ENCODE results near the gene GNA14.
"Not testable (repeated sequence)": the region's sequence is repeated elsewhere in the genome, so short reads cannot be mapped to it uniquely, and the experiment has no call there.

Gene GNA14

DNA sequence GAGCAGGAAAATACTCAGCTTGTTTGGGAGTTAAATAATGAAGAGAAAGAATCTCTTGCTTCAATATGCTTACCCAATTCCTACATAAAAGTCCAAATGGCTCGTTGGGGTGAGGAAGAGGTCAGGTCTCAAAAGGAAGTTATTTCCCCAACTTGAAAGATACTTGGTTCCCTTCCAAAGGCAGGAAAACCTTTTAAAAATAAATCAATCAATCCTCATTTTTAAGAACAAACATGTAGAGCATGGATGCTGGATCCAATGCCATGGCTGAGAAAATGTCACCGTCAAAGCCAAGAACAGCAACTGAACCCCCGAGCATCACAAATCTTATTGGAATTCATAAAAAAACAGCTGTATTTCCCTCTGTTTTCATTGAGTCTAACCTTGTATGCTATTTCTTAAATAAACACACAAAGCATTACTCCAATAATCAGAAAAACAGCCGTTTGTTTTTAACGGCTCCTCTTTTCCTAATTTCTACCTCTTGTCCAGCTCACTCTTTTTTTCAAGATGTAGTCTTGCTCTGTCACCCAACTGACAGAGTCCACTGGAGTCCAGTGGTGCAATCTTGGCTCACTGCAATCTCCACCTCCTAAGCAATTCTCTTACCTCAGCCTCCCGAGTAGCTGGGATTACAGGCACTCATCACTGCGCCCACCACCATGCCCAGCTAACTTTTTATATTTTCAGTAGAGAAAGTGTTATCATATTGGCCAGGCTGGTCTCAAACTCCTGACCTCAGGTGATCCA lies 140.7 kb downstream of the GNA14 start:
- Histone ChIP-seq H3K27ac (ENCODE audit: low read length) (no peak overlapping the region), H3K4me1 (ENCODE audit: control insufficient read depth in 1 of 2, insufficient read depth in 2 of 2, low read length in 2 of 2) (peaks cover 0 to 4% of the 10 kb centered on the region in 2 donors), H3K4me3 (ENCODE audit: low read depth in 1 of 2, low read length in 2 of 2) (no peak overlapping the region), H3K27me3 (ENCODE audit: low read depth, low read length) (no peaks in the 10 kb centered on the region), H3K36me3 (ENCODE audit: control insufficient read depth in 1 of 2, insufficient read depth in 2 of 2, low read length in 2 of 2) (no peaks in the 10 kb centered on the region), H3K9me3 (ENCODE audit: control insufficient read depth in 1 of 2, low read length in 2 of 2) (no peaks in the 10 kb centered on the region)

GRCh38 chr9:77505232-77505631 lies 142.9 kb downstream of the GNA14 start:
- Histone ChIP-seq H3K36me3 (ENCODE audit: control insufficient read depth in 1 of 2, insufficient read depth in 2 of 2, low read length in 2 of 2) (no peaks in the 10 kb centered on the region), H3K4me1 (ENCODE audit: control insufficient read depth in 1 of 2, insufficient read depth in 2 of 2, low read length in 2 of 2) (peaks cover 0 to 4% of the 10 kb centered on the region in 2 donors), H3K9me3 (ENCODE audit: control insufficient read depth in 1 of 2, low read length in 2 of 2) (no peaks in the 10 kb centered on the region), H3K27me3 (ENCODE audit: low read depth, low read length) (no peaks in the 10 kb centered on the region), H3K27ac (ENCODE audit: low read length) (no peak overlapping the region), H3K4me3 (ENCODE audit: low read depth in 1 of 2, low read length in 2 of 2) (no peak overlapping the region)

DNA sequence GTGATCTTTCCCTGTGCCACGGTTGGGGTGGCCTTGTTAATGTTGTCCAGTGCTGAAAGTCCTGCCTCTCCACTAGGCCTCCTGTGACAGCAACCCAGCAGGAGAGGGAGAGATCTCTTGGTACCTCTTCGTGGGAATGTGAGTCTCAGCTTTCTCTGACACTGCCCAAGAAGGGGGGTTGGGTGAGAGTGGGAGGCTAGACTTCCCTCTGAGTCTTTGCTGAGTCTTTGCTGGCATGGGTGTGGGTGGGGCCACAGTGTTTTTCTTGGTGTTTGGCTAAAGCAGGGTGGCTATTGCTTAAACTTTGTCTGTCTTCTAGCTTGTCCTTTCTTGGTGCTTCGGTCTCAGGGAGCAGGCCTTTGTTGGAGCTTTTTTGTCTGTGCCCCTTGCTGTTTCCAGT lies 145.6 kb downstream of the GNA14 start:
- Histone ChIP-seq H3K4me1 (ENCODE audit: control insufficient read depth in 1 of 2, insufficient read depth in 2 of 2, low read length in 2 of 2) (peaks cover 0 to 4% of the 10 kb centered on the region in 2 donors), H3K27me3 (ENCODE audit: low read depth, low read length) (no peaks in the 10 kb centered on the region), H3K4me3 (ENCODE audit: low read depth in 1 of 2, low read length in 2 of 2) (no peak overlapping the region), H3K27ac (ENCODE audit: low read length) (no peak overlapping the region), H3K36me3 (ENCODE audit: control insufficient read depth in 1 of 2, insufficient read depth in 2 of 2, low read length in 2 of 2) (no peaks in the 10 kb centered on the region), H3K9me3 (ENCODE audit: control insufficient read depth in 1 of 2, low read length in 2 of 2) (no peaks in the 10 kb centered on the region)

DNA sequence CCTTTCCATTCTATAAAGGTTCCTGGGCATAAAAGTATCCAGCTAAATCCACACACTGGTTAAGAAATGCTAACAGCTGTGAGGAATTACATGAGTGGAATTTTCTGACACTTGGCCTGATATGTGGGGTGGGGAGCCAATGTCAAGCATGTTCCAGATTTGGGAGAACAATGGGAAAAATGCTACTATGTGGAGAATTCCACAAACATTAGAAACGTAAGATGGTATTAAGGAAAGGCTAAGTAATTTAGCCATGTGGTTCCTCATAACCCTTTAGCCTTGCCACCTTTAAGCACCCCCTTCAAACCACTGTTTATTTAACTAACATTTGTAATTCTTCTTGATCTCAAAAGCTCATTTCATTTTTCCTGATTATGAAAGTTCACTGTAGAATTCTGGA lies 149.2 kb downstream of the GNA14 start:
- Histone ChIP-seq H3K4me1 (ENCODE audit: control insufficient read depth in 1 of 2, insufficient read depth in 2 of 2, low read length in 2 of 2) (peaks cover 0 to 6% of the 10 kb centered on the region in 2 donors), H3K27ac (ENCODE audit: low read length) (no peak overlapping the region), H3K27me3 (ENCODE audit: low read depth, low read length) (no peaks in the 10 kb centered on the region), H3K36me3 (ENCODE audit: control insufficient read depth in 1 of 2, insufficient read depth in 2 of 2, low read length in 2 of 2) (no peaks in the 10 kb centered on the region), H3K4me3 (ENCODE audit: low read depth in 1 of 2, low read length in 2 of 2) (no peak overlapping the region), H3K9me3 (ENCODE audit: control insufficient read depth in 1 of 2, low read length in 2 of 2) (no peaks in the 10 kb centered on the region)

GRCh38 chr9:77497322-77498198 lies 150.6 kb downstream of the GNA14 start:
- Histone ChIP-seq H3K4me1 (ENCODE audit: control insufficient read depth in 1 of 2, insufficient read depth in 2 of 2, low read length in 2 of 2) (peaks cover 0 to 6% of the 10 kb centered on the region in 2 donors), H3K27me3 (ENCODE audit: low read depth, low read length) (no peaks in the 10 kb centered on the region), H3K4me3 (ENCODE audit: low read depth in 1 of 2, low read length in 2 of 2) (no peak overlapping the region), H3K27ac (ENCODE audit: low read length) (no peak overlapping the region), H3K36me3 (ENCODE audit: control insufficient read depth in 1 of 2, insufficient read depth in 2 of 2, low read length in 2 of 2) (no peaks in the 10 kb centered on the region), H3K9me3 (ENCODE audit: control insufficient read depth in 1 of 2, low read length in 2 of 2) (no peaks in the 10 kb centered on the region)

- peaks cover 0 to 6% of the 10 kb centered on the region in 2 donors for H3K4me1 ChIP-seq (ENCODE audit: control insufficient read depth in 1 of 2, insufficient read depth in 2 of 2, low read length in 2 of 2)
- H3K9me3 ChIP-seq (ENCODE audit: control insufficient read depth in 1 of 2, low read length in 2 of 2): peaks cover 0 to 7% of the 10 kb centered on the region in 2 donors
- peak overlapping the region; percentile 30 for H3K27ac ChIP-seq (ENCODE audit: low read length)
- H3K36me3 ChIP-seq (ENCODE audit: control insufficient read depth in 1 of 2, insufficient read depth in 2 of 2, low read length in 2 of 2): no peaks in the 10 kb centered on the region
- no peak overlapping the region for H3K4me3 ChIP-seq (ENCODE audit: low read depth in 1 of 2, low read length in 2 of 2)
- H3K27me3 ChIP-seq (ENCODE audit: low read depth, low read length): no peaks in the 10 kb centered on the region
Measured at GRCh38 chr9:77495834-77496671, 152.1 kb downstream of the GNA14 start.

GRCh38 chr9:77490279-77490678 lies 157.8 kb downstream of the GNA14 start:
- H3K4me3 ChIP-seq (ENCODE audit: low read depth in 1 of 2, low read length in 2 of 2); H3K27me3 ChIP-seq (ENCODE audit: low read depth, low read length); H3K36me3 ChIP-seq (ENCODE audit: control insufficient read depth in 1 of 2, insufficient read depth in 2 of 2, low read length in 2 of 2); H3K4me1 ChIP-seq (ENCODE audit: control insufficient read depth in 1 of 2, insufficient read depth in 2 of 2, low read length in 2 of 2); H3K27ac ChIP-seq (ENCODE audit: low read length): not testable (repeated sequence)
- H3K9me3 ChIP-seq (ENCODE audit: control insufficient read depth in 1 of 2, low read length in 2 of 2): peaks cover 0 to 11% of the 10 kb centered on the region in 2 donors

DNA sequence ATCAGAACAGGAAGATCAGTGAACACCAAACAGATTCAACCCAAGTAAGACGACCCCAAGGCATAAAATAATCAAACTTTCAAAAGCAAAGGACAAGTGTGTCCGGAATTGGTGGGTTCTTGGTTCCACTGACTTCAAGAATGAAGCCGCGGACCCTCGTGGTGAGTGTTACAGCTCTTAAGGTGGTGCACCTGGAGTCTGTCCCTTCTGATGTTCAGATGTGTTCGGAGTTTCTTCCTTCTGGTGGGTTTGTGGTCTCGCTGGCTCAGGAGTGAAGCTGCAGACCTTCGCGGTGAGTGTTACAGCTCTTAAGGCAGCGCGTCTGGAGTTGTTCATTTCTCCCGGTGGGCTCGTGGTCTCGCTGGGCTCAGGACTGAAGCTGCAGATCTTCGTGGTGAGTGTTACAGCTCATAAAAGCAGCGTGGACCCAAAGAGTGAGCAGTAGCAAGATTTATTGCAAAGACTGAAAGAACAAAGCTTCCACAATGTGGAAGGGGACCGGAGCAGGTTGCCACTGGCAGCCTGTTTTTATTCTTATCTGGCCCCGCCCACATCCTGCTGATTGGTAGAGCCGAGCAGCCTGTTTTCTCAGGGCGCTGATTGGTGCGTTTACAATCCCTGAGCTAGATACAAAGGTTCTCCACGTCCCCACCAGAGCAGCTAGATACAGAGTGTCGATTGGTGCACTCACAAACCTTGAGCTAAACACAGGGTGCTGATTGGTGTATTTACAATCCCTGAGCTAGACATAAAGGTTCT lies 158.5 kb downstream of the GNA14 start:
- H3K27me3 ChIP-seq (ENCODE audit: low read depth, low read length); H3K4me1 ChIP-seq (ENCODE audit: control insufficient read depth in 1 of 2, insufficient read depth in 2 of 2, low read length in 2 of 2); H3K27ac ChIP-seq (ENCODE audit: low read length); H3K4me3 ChIP-seq (ENCODE audit: low read depth in 1 of 2, low read length in 2 of 2); H3K36me3 ChIP-seq (ENCODE audit: control insufficient read depth in 1 of 2, insufficient read depth in 2 of 2, low read length in 2 of 2): not testable (repeated sequence)
- peaks cover 0 to 11% of the 10 kb centered on the region in 2 donors for H3K9me3 ChIP-seq (ENCODE audit: control insufficient read depth in 1 of 2, low read length in 2 of 2)

DNA sequence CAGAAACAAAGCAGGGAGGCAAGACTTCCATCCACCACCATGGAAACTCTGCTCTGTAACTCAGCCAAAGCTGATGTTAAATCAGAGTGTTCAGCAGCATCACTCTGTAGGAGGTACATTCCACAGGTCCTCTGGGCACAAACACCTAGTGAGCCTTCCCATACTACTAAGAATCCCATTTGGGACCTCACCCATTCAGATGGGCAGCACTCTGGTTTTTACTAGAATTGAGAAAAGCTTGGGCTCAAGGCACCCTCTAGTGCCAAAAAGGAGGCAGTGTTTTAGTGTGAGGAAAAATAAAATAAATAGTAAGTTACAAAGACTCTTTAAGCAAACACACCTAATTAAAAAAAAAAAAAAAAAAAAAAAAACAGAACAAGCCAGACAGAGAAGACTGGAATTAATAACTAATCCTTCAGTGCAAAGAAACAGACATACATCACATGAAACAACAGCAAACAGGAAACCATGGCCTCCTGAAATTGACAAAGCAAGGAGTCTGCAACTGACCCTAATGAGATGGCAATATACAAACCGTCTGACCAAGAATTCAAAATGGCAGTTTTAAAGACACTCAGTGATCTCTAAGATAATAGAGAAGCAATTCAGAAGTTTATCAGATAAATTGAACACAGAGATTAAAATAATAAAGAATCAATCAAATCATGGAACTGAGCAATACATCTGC lies 159.5 kb downstream of the GNA14 start:
- Histone ChIP-seq H3K27me3 (ENCODE audit: low read depth, low read length) (no peaks in the 10 kb centered on the region), H3K4me3 (ENCODE audit: low read depth in 1 of 2, low read length in 2 of 2) (no peak overlapping the region), H3K4me1 (ENCODE audit: control insufficient read depth in 1 of 2, insufficient read depth in 2 of 2, low read length in 2 of 2) (no peaks in the 10 kb centered on the region), H3K9me3 (ENCODE audit: control insufficient read depth in 1 of 2, low read length in 2 of 2) (peaks cover 0 to 11% of the 10 kb centered on the region in 2 donors), H3K36me3 (ENCODE audit: control insufficient read depth in 1 of 2, insufficient read depth in 2 of 2, low read length in 2 of 2) (no peaks in the 10 kb centered on the region), H3K27ac (ENCODE audit: low read length) (no peak overlapping the region)

DNA sequence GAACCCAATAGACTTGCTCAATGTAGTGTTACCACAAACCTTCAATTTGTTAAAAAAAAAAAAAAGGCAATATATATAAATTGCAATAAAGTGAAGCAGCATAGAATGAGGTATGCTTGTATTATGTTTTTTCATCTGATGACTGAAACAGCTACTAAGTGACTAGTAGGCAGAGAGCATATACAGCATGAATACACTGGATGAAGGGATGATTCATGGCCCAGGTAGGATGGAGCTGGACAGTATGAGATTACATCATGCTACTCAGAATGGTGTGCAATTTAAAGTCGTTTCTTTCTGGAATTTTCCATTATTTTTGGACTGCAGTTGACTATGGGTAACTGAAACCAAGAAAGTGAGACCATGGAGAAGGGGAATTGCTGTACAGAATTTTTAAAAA lies 161.2 kb downstream of the GNA14 start:
- no peaks in the 10 kb centered on the region for H3K36me3 ChIP-seq (ENCODE audit: control insufficient read depth in 1 of 2, insufficient read depth in 2 of 2, low read length in 2 of 2)
- no peaks in the 10 kb centered on the region for H3K27me3 ChIP-seq (ENCODE audit: low read depth, low read length)
- H3K4me3 ChIP-seq (ENCODE audit: low read depth in 1 of 2, low read length in 2 of 2): no peak overlapping the region
- no peaks in the 10 kb centered on the region for H3K4me1 ChIP-seq (ENCODE audit: control insufficient read depth in 1 of 2, insufficient read depth in 2 of 2, low read length in 2 of 2)
- H3K9me3 ChIP-seq (ENCODE audit: control insufficient read depth in 1 of 2, low read length in 2 of 2): peaks cover 0 to 11% of the 10 kb centered on the region in 2 donors
- H3K27ac ChIP-seq (ENCODE audit: low read length): no peak overlapping the region

Measured in muscle layer of duodenum (tissue), 2 donors.